ENCODE measurements around the gene E2F2.

GRCh38 chr1:23460519-23460918 is 70.5 kb downstream of the E2F2 start:
- no peak for TF ChIP-seq CTCF (conservative IDR thresholded peaks at IDR 0.05; ENCODE audit: low read depth, low read length)
- TF ChIP-seq POLR2A (IDR thresholded peaks at IDR 0.05; ENCODE audit: low read depth, low read length) = no peak
- no peak for TF ChIP-seq CEBPB (IDR thresholded peaks at IDR 0.05; ENCODE audit: low read depth, low read length)
- TF ChIP-seq RAD21 (IDR thresholded peaks at IDR 0.05; ENCODE audit: low read length) = no peak
- TF ChIP-seq CHD1 (IDR thresholded peaks at IDR 0.05; ENCODE audit: low read depth, low read length) = no peak

Measured in IMR-90 (cell line).